ENCODE measurements around the gene CLVS2.

DNA sequence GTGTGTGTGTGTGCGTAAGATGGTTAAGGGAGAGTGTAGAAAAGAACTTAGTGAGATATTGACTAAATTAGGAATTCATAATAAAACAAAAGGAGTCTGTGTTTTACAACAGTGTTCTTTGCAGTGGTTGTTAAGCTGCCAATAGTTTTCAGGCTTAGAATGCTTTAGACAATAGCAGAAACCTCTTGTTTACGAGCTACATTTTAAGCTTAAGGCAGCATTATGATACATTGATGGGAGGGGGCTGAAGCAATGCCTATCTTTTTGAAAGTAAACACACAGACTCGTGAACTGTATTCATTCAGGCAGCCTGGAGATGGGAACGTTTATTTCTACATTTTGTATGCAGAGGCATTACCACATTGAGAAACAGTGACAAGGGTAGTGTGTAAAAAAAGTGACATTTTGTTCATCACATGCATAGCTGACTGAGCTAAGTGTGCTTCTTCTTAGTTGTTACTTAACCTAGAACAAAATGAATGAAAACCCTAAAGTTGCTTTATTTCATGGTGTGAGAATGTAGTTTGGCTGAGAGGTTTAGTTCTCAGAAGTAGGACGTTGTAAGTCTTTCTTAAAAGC is 21.2 kb downstream of the CLVS2 start:
- TF ChIP-seq POLR2AphosphoS5 (IDR thresholded peaks at IDR 0.05; ENCODE audit: borderline replicate concordance, low read depth, low read length), result no peak
- no peak for TF ChIP-seq EZH2 (IDR thresholded peaks at IDR 0.05)
